GM12892 (cell line): ENCODE measurements around the gene CD36.
"Not testable (repeated sequence)": the region's sequence is repeated elsewhere in the genome, so short reads cannot be mapped to it uniquely, and the experiment has no call there.

ENCODE experiments used
- DNase-seq: peaks from one replicate; pipeline ENCODE4 v3.0.0; 2011; ENCODE audit not compliant: insufficient read length
- FAIRE-seq: peaks from 2 replicates; lab custom pipeline; 2011; peaks lifted over from hg19 to GRCh38; lab: Jason Lieb, UNC
- POLR2A ChIP-seq: IDR thresholded peaks from 2 replicates; pipeline ENCODE4 v1.6.1; 2011; ENCODE audit warnings: low read depth, low read length, control low read depth
- POLR2AphosphoS5 ChIP-seq: IDR thresholded peaks from 2 replicates; pipeline ENCODE4 v1.6.1; 2011; ENCODE audit warnings: low read depth, low read length, control low read depth
- TAF1 ChIP-seq: IDR thresholded peaks from 2 replicates; pipeline ENCODE4 v1.6.1; 2011; ENCODE audit warnings: low read depth, mild to moderate bottlenecking, control low read depth, low read length, borderline replicate concordance

CD36 gene

DNA sequence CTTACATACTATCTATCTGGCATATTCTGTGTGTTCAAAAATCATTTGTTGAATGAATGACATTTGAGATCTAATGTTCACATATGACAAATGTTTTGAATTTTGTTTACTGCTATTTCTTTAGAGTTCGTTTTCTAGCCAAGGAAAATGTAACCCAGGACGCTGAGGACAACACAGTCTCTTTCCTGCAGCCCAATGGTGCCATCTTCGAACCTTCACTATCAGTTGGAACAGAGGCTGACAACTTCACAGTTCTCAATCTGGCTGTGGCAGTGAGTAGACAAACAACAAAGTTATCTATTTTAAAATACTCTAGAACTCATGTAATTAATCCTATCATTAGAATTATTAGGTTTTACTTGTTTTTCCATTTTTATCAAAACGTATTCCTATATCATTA, 22.5 kb downstream of the CD36 start:
- no peak for FAIRE-seq
- TF ChIP-seq TAF1 (no peak), POLR2AphosphoS5 (no peak), POLR2A (no peak)

DNA sequence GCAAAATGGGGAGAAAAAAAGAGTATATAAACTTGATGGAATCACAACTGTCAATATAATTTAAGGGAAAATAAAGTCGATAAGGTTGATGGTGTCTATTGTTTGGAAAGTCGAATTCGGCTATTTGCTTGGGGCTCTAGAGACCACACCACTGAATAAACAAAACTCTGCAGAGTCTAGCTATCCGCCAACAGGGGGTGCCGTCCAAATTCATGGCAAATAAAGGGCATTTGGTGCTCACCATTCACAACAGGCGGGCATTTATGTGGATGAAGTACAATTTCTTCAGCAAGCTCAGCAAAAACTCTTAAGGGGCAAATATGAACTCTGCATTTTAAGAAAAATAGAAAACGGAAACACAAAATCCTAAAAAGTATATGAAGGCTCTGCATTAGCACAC, 23.3 kb downstream of the CD36 start:
- FAIRE-seq (no peak), DNase-seq (no peak)
- TF ChIP-seq TAF1: no peak
- TF ChIP-seq POLR2A: no peak
- TF ChIP-seq POLR2AphosphoS5: no peak

More for the DNA sequence above, 22.5 kb downstream of the CD36 start:
- no peak for DNase-seq

DNA sequence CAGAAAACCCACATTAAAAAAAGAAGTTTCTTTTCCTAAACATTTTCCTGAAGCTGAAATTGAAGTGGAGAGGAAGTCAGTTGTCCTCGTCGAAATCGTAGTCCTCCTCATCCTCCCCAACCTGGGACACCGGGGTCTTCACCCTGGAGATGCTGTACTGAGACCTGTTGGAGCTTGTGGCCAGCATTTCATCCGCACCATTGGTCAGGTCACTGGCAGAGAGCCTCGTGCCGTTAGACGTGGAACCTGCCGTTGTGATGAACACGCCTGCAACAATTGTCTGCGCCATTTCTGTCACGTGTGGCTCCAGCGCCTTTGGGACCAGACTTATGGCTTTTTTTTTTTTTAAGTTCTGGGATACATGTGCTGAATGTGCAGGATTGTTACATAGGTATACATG, 23.8 kb downstream of the CD36 start:
- FAIRE-seq: no peak
- no peak for DNase-seq

GRCh38 chr7:80665526-80665925, 27.1 kb downstream of the CD36 start:
- TF ChIP-seq TAF1 (no peak), POLR2A (no peak), POLR2AphosphoS5 (no peak)
- no peak for FAIRE-seq

More for the DNA sequence above, 23.8 kb downstream of the CD36 start:
- TF ChIP-seq POLR2AphosphoS5 (no peak), TAF1 (no peak), POLR2A (no peak)

GRCh38 chr7:80666376-80666775, 27.9 kb downstream of the CD36 start:
- DNase-seq (no peak), FAIRE-seq (no peak)

More at GRCh38 chr7:80665526-80665925, 27.1 kb downstream of the CD36 start:
- DNase-seq: no peak

DNA sequence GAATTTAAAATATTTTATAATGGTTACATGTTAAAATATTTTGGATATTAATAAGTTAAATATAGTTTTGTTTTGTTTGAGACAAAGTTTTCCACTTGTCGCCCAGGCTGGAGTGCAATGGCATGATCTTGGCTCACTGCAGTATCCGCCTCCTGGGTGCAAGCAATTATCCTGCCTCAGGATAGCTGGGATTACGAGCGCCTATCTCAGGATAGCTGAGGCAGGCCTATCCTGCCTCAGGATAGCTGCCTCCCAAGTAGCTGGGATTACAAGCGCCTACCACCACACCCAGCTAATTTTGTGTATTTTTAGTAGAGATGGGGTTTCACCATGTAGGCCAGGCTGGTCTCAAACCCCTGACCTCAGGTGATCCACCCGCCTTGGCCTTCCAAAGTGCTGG, 30.9 kb downstream of the CD36 start:
- not testable (repeated sequence) for FAIRE-seq, DNase-seq

More at GRCh38 chr7:80666376-80666775, 27.9 kb downstream of the CD36 start:
- TF ChIP-seq TAF1: no peak
- TF ChIP-seq POLR2AphosphoS5: no peak
- TF ChIP-seq POLR2A: no peak

- DNase-seq: no peak
- TF ChIP-seq POLR2A (no peak), POLR2AphosphoS5 (no peak), TAF1 (no peak)
- FAIRE-seq: no peak
Observed at GRCh38 chr7:80671744-80672143, 33.3 kb downstream of the CD36 start.

GRCh38 chr7:80675090-80675489, 36.6 kb downstream of the CD36 start:
- DNase-seq (no peak), FAIRE-seq (no peak)
- TF ChIP-seq POLR2A: no peak
- no peak for TF ChIP-seq TAF1
- TF ChIP-seq POLR2AphosphoS5: no peak

- no peak for FAIRE-seq
- DNase-seq: no peak
- TF ChIP-seq TAF1: no peak
- no peak for TF ChIP-seq POLR2A
- no peak for TF ChIP-seq POLR2AphosphoS5
Observed at GRCh38 chr7:80676404-80676803, 38.0 kb downstream of the CD36 start.

GRCh38 chr7:80677629-80678028, 39.2 kb downstream of the CD36 start:
- DNase-seq: no peak
- no peak for TF ChIP-seq POLR2A
- no peak for TF ChIP-seq TAF1
- no peak for TF ChIP-seq POLR2AphosphoS5
- no peak for FAIRE-seq

DNA sequence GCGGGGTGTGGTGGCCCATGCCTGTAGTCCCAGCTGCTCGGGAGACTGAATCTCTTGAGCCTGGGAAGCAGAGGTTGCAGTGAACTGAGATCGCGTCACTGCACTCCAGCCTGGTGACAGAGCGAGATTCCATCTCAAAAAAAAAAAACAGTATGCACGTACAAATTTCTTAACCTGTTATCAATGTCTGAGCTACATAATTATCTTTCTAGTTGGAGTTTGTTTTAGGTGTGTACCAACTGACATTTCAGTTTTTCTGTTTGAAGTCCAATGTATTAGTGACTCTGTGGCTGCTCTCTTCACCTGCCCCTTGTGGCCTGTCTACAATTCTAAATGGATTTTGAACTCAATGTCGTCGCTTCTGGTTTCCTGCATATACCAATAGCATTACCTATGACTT, 40.3 kb downstream of the CD36 start:
- FAIRE-seq: no peak
- DNase-seq: no peak
- TF ChIP-seq POLR2A (no peak), TAF1 (no peak), POLR2AphosphoS5 (no peak)

DNA sequence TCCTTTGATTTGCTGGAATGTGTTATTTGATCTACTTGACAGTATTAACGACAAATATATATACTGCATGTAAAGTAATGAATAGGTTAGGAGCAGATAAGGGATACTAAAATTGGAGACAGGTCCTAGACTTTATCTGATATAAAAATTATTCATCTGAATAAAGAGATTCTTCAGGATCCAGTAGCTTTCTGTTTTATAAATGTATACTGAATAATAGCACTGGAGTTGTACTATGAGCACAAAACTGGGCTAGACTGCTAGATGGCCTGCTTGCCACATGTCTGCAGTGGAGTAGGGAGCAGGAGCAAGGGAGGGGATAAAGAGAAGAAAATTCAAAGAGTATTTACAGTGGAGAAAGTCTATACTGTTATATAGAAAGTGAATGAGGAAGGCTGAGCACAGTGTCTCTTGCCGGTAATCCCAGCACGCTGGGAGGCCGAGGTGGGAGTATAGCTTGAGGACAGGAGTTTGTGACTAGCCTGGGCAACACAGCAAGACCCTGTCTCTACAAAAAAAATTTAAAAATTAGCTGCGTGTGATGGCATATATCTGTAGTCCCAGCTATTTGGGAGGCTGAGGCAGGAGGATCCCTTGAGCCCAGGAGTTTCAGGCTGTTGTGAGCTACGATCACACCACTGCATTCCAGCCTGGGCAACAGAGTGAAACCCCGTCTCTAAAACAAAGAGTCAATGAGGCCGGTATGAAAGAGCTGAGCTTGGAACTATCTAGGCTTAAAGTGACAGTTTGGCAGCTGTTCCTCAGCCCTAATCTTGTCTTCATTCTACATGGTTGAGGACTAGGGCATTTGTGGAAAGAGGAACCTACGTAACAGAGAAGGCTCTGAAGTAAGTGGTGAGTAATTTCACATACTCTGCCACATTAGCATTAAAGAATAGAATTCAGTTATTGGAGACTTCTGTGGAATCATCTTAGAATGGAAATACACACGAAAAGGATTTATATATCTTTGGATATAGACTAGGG, 41.8 kb downstream of the CD36 start:
- TF ChIP-seq TAF1 (no peak), POLR2A (no peak), POLR2AphosphoS5 (no peak)
- no peak for FAIRE-seq
- DNase-seq: no peak
